Activated B cell treated with CpG ODN at 0.5 μM for 24 hours (primary cell): ENCODE results near the gene ZGRF1. TPM values are rescaled to one million over a fixed set of nuclear protein-coding genes. Genes with fewer than 3 reads are reported as not detected.

Experiments used
- ATAC-seq: fragments of 200-7000 bp; cut with Tn5 transposase; one replicate; pipeline ENCODE4 v1.10.0; 2021; ENCODE audit warnings: low read depth, mild to moderate bottlenecking, moderate library complexity
- CTCF ChIA-PET: fragments of 350-600 bp; sonication (Branson Sonifier 250); formaldehyde crosslinking; loops from one replicate; lab custom pipeline; 2021; ENCODE audit warnings: antibody characterized with exemption; lab: Charles Lee
- POLR2A ChIA-PET: fragments of 350-600 bp; sonication (Branson Sonifier 250); formaldehyde crosslinking; loops from one replicate; lab custom pipeline; 2021; ENCODE audit warnings: antibody characterized with exemption; lab: Charles Lee
- DNase-seq: peaks from one replicate; pipeline ENCODE4 v3.0.0; 2022
- H3K27ac Mint-ChIP-seq: one replicate; pipeline ENCODE4 v1.8.0; 2020; ENCODE audit warnings: mixed read lengths
- H3K27me3 Mint-ChIP-seq: one replicate; pipeline ENCODE4 v1.8.0; 2021; ENCODE audit warnings: mixed read lengths
- H3K36me3 Mint-ChIP-seq: one replicate; pipeline ENCODE4 v1.8.0; 2021; ENCODE audit warnings: low read depth, mixed read lengths
- H3K4me1 Mint-ChIP-seq: one replicate; pipeline ENCODE4 v1.8.0; 2021; ENCODE audit warnings: mixed read lengths
- H3K4me3 Mint-ChIP-seq: one replicate; pipeline ENCODE4 v1.8.0; 2020; ENCODE audit warnings: mild to moderate bottlenecking, mixed read lengths
- H3K9me3 Mint-ChIP-seq: one replicate; pipeline ENCODE4 v1.8.0; 2020; ENCODE audit warnings: mixed read lengths
- CTCF ChIP-seq: fragments of 200-600 bp; IDR thresholded peaks from one replicate; pipeline ENCODE4 v1.8.0; 2022; ENCODE audit warnings: antibody characterized with exemption, mild to moderate bottlenecking
- intact Hi-C: fragments of 100-400 bp; cut with micrococcal nuclease; formaldehyde crosslinking; loops from one replicate; pipeline ENCODE4 v1.15.1; 2024
- total RNA-seq: library from RNA; stranded (reverse); gene quantifications from 2 replicates; pipeline ENCODE4 v1.2.3, GENCODE V29; 2022

The ZGRF1 gene
- total RNA-seq, 1 donor from 2014 or later: 13.7 TPM

DNA sequence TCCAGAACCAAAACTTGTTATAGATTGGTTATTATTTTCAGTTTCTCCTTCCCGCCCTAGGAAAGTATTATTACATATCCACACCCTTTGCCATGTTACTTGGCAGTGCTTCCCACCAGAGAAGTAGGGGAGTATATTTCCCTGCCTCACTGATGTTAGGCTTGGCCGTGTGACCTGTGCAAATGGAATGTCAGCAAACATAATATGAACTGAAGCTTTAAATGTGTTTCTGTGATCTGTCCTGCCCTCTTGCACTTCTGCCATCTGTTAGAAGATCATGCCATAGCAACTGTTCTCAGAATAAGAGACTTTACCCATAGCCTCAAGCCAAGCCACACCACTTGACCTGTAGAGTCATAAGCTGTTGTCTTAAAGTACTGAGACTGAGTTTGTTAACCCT lies 84.0 kb downstream of the ZGRF1 start:
- ChIA-PET CTCF (no interaction called here), POLR2A (no interaction called here)
- H3K36me3 Mint-ChIP-seq: no peaks in the 10 kb centered on the region
- TF ChIP-seq CTCF: no peak
- H3K4me1 Mint-ChIP-seq: no peaks in the 10 kb centered on the region
- H3K27me3 Mint-ChIP-seq: no peaks in the 10 kb centered on the region
- ATAC-seq (no peak), DNase-seq (no peak)
- intact Hi-C loops: no loop called here
- H3K4me3 Mint-ChIP-seq: no peak overlapping the region
- H3K9me3 Mint-ChIP-seq: no peaks in the 10 kb centered on the region
- H3K27ac Mint-ChIP-seq: no peak overlapping the region

- no peaks in the 10 kb centered on the region for H3K4me1 Mint-ChIP-seq
- TF ChIP-seq CTCF: no peak
- H3K27me3 Mint-ChIP-seq: no peaks in the 10 kb centered on the region
- no peak overlapping the region for H3K4me3 Mint-ChIP-seq
- ATAC-seq (no peak), DNase-seq (no peak)
- H3K9me3 Mint-ChIP-seq: no peaks in the 10 kb centered on the region
- H3K36me3 Mint-ChIP-seq: no peaks in the 10 kb centered on the region
- intact Hi-C loops: no loop called here
- ChIA-PET POLR2A (no interaction called here), CTCF (no interaction called here)
- H3K27ac Mint-ChIP-seq: no peak overlapping the region
These were observed 86.0 kb downstream of the ZGRF1 start for GRCh38 chr4:112550728-112551127.

DNA sequence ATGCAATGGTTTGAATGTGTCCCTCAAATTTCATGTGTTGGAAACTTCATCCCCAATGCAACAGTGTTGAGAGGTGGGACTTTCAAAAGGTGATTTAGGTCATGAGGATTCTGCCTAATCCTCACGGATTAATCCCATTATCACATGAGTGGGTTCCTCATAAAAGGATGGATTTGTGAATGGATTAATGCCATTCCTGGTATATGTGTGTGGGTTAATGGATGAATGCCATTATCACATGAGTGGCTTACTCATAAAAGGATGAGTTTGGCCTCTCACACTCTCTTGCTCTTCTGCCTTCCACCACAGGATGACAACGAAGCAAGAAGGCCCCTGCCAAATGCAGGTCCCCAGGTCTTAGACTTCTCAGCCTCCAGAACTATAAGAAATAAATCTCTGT lies 90.2 kb downstream of the ZGRF1 start:
- Mint-ChIP-seq H3K27me3 (no peaks in the 10 kb centered on the region), H3K36me3 (no peaks in the 10 kb centered on the region)
- intact Hi-C loops: no loop called here

DNA sequence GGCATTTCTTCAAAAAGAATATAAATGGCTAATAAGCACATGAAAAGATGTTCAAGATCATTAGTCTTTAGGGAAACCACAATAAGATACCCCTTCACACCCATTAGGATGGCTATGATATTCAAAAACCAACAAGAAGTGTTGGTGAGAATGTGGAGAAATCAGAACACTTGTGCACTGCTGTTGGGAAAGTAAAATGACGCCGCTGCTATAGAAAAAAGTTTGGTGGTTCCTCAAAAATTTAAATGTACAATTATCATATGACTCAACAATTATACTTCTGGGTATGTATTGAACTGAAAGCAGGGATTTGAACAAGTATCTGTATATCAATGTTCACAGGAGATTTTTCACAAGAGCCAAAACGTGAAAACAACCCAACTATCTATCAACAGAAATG lies 91.4 kb downstream of the ZGRF1 start:
- DNase-seq: no peak
- ChIA-PET CTCF (no interaction called here), POLR2A (no interaction called here)
- intact Hi-C loops: no loop called here
- Mint-ChIP-seq H3K4me1 (no peaks in the 10 kb centered on the region), H3K9me3 (no peaks in the 10 kb centered on the region), H3K36me3 (no peaks in the 10 kb centered on the region), H3K27me3 (no peaks in the 10 kb centered on the region), H3K4me3 (no peak overlapping the region), H3K27ac (no peak overlapping the region)
- no peak for TF ChIP-seq CTCF
- ATAC-seq: no peak

More for the DNA sequence above, 90.2 kb downstream of the ZGRF1 start:
- TF ChIP-seq CTCF: no peak
- POLR2A ChIA-PET: no interaction called here
- DNase-seq (no peak), ATAC-seq (no peak)
- CTCF ChIA-PET: no interaction called here
- no peak overlapping the region for H3K4me3 Mint-ChIP-seq
- H3K27ac Mint-ChIP-seq: no peak overlapping the region
- no peaks in the 10 kb centered on the region for H3K9me3 Mint-ChIP-seq
- no peaks in the 10 kb centered on the region for H3K4me1 Mint-ChIP-seq

- DNase-seq (no peak), ATAC-seq (no peak)
- Mint-ChIP-seq H3K9me3 (no peaks in the 10 kb centered on the region), H3K36me3 (no peaks in the 10 kb centered on the region), H3K4me1 (no peaks in the 10 kb centered on the region), H3K27me3 (no peaks in the 10 kb centered on the region), H3K4me3 (no peak overlapping the region), H3K27ac (no peak overlapping the region)
- intact Hi-C loops: no loop called here
- CTCF ChIA-PET: no interaction called here
- POLR2A ChIA-PET: no interaction called here
- TF ChIP-seq CTCF: no peak
These were observed 96.0 kb downstream of the ZGRF1 start for GRCh38 chr4:112540695-112541094.
